Cerebellar nuclear complex (tissue), 1 donor: ENCODE results near the gene PITX1.

Experiments
- DNase-seq, 2 experiments: peaks; one replicate each; lab custom pipeline; 2025; lab: John Stamatoyannopoulos, UW

The PITX1 gene

DNA sequence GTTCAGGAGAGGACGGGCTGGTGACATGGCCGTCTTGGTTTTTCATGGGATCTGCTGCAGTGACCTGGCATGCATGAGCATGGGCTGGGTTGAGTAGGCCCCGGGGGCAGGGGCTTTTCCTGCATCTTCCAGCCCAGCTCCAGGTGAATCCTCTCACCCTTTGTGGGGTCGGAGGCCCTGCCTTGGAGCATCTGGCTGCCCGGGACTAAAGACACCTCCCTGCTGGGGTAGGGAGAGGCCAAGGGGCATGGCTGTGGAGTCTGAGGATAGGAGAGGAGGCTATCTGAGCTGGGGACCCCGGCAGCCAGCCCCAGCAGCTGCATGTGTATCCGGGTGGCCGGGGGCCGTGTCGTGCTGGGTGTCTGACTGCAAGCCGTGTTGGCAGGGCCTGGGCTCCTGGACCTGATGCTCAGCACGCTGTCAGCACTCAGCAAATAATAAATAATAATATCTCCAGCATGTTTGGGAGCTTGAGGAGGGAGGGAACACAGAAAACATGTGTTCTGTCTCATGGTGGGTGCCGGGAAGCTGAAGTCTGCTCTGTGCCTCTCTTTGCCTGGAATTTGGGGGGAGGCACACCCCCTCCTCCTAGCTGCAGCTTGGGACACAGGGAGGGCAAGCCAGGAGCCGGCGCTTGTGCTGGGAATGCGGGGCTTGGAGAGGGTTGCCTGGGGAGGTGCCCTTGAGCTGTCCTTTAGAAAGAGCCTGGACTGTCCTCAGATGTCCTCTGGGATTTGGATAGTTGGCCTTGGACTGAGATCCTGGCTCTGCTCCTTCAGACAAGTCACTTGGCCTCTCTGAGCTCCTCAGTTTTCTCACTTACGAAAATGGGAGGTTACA is 28.4 kb upstream of the PITX1 start:
- no peak for DNase-seq

- DNase-seq = no peak
Measured at GRCh38 chr5:135061001-135061400, 27.0 kb upstream of the PITX1 start.

DNA sequence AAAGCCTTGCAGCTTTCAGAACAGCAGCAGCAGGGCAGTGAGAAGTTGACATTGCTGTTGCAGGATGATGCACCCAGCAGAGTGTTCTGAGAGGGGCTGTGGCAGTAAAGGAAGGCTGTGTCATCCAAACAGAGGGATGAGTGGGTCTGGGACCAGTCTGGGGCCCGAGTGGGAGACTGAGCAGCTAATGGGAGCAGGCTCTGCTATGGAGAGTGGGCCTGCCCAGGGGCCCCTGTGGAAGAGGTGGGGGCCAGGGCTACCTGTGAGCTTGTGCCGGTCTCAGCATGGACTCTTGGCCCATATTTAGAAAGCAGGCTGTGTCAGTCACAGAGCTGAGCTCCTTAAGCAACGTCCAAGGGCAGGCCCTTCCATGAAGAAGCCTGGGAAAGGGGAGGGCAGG is 26.0 kb upstream of the PITX1 start:
- DNase-seq = no peak

GRCh38 chr5:135059000-135059923 is 25.2 kb upstream of the PITX1 start:
- no peak for DNase-seq

- DNase-seq = no peak
Measured at GRCh38 chr5:135058331-135058732, 24.3 kb upstream of the PITX1 start.

DNA sequence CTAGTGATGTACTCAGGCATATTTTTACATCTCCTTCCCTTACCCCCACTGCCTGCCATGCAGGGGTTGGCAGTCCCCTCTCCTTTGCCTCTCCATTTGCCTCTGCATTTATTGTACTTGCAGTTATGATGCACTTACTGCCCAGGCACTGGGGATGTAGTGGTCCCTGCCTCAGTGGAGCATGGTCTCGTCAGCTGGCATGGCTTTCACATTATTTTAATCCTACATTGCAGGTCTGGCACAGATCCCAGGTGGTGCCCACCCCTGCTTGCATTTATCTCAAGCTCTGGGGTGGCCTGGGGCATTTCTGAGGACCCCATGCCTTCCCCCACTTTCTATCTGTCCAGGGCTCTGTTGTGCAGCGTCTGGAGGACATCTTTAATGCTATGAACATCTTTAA is 23.2 kb upstream of the PITX1 start:
- no peak for DNase-seq

DNA sequence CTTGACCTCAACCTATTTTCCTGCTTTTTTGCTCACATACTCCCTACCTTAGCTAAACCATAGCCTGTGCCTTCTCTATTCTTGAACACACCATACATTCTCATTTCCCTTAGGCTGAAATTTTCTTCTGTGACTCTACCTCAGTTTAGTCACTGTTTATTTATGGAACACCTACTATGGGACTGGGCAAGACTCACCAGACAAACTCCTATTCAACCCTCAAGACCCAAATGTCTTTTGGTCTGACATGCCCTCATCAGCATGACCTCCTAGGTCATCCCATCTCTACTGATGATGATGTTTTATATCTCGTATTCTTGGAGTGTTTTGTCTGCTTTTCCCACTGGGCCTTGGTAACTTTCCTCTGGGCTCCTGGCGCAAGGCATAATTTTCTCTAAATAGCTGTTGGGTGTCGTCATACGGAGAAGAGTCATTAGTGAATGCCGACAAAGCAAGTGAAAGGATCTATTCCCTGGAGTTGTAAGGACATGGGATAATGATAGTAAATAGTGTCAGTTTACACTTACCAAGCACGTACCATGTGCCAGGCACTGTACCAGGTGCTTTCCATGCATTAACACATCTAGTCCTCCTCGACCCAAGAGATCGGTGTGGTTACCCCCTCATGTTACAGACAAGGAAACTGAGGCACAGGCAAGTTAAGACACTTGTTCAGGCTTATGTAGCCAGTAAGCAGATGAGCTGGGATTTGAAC is 22.4 kb upstream of the PITX1 start:
- DNase-seq = no peak

DNA sequence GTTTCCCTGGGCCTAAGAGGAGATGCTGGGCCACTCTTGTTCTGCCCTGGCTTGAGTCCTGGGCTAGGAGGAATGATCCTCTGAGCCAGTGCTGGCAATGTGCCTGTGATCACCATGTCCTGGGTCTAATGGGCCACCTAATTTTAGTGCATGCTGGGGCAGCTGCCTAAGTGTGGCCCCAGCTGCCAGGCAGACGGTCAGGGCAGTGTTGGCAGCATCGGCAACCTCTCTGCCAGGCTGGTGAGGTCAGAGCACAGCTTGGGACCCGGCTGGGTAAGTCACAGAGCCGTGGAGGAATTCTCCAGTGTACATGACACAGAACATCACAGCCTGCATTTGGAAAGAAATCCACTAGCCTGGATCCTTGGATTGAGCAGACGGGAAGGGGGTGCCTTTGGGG is 21.4 kb upstream of the PITX1 start:
- no peak for DNase-seq

DNA sequence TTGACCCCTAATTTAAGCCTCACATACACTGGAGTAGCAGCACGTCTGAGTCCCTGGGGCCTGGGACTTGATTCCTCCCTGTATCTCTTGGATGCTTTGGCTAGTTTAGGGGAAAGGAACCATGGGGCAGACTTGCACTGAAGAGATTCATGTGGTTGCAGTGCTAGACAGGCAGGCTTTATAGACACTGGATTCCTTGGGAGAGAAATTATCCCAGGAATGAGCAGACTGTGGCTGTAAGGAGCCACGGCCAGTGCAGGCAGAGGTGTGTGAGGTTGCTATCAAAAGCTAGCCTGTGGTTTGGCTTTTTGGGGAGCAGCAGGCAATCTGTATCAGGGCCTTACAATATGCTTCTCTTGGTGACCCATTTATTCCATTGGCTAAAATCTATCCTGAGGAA is 20.5 kb upstream of the PITX1 start:
- no peak for DNase-seq

GRCh38 chr5:135053989-135054388 is 20.0 kb upstream of the PITX1 start:
- no peak for DNase-seq

- no peak for DNase-seq
Measured at GRCh38 chr5:135053278-135053677, 19.2 kb upstream of the PITX1 start.

DNA sequence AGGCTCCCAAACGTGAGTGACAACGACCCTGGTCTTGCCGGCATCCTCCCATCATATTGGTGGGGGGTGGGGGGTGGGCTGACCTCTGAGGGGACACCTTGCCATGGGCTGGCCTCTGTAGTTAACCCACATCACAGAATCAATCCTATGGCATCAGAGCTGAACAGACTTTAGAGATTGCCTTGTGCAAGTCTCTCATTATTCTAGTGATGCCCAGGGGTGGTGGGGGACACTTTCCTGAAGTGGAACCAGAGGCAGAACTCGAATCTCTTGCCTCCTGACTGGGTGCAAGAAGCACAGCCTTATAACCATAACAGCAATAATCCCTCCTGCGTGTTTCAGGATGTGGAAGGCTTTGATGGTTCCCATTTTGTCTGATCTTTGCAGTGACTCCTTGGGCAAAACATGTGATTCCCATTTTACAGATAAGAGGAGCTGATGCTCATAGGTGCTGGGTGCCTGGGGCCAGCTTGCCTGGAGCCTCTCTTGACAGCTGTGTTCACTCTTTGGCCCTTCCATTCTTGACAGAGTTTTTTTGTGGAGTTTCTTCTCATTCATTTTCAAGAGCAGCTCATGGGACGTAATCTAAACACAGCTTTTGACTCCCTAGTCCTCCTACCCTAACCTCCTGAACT is 18.6 kb upstream of the PITX1 start:
- DNase-seq = no peak

GRCh38 chr5:135051872-135052271 is 17.8 kb upstream of the PITX1 start:
- DNase-seq = no peak

DNA sequence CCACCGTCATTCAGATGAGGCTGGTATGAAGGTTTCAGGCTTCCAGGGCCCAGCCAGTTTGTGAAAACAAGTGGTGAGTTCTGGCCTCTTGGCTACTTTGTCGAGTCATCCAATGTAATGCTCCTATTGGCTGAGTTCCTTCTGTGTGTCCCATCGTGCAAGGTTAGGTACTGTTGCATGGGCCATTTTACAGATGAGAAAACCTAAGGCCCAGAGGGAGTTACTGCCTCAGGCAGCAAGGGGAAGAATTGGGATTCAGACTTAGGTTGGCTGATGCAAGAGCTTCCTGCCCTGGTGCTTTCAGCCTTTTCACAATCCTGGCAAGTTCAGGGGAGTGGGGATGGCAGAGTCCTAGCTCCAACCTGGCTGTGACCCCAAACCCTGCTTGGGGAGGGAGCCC is 17.4 kb upstream of the PITX1 start:
- DNase-seq = no peak

DNA sequence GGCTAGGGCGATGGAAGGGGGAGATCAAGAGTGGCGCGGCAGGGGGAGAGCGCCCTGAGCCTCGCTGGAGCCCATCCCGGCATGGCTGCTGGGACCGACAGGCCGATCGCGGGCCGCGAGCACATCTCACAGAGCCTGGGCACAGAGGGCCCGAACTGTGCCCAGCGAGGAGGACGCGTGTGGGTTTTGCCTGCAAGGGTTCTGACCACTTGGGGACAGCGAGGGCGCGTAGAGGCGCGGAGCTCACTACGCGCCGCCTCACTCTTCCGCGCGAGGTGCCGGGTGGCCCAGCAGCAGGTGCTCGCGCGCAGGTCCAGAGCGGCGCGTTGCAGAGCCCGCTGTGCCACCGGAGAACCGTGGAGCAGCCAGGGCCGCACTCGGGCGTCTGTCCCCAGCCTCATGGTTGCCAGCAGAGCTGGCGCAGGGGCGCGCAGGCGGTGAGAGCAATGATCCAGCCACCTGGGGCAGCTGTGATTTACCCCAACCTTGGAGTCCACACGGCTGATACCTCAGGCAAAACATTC is 16.3 kb upstream of the PITX1 start:
- no peak for DNase-seq

GRCh38 chr5:135048930-135049329 is 14.9 kb upstream of the PITX1 start:
- DNase-seq = no peak

GRCh38 chr5:135048286-135048685 is 14.3 kb upstream of the PITX1 start:
- no peak for DNase-seq

DNA sequence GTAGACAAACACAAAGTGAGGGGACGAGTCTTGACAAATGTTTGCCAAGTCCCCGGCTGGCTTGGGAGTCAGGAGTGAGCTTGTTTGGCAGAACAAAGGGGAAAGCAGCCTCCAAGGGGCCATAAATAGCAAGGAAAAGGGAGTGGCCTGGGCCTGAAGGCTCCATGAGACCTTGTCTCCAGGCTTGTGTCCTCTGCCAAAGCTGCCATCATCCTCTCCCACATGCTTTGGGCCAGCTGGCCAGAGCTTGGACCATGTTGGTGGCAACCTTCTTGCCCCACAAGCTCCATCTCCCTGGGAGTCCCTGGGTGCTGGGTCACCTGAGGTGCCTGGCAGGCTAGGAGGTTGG is 13.3 kb upstream of the PITX1 start:
- DNase-seq = no peak

GRCh38 chr5:135046661-135047346 is 12.8 kb upstream of the PITX1 start:
- DNase-seq = no peak

GRCh38 chr5:135045488-135045887 is 11.5 kb upstream of the PITX1 start:
- no peak for DNase-seq

DNA sequence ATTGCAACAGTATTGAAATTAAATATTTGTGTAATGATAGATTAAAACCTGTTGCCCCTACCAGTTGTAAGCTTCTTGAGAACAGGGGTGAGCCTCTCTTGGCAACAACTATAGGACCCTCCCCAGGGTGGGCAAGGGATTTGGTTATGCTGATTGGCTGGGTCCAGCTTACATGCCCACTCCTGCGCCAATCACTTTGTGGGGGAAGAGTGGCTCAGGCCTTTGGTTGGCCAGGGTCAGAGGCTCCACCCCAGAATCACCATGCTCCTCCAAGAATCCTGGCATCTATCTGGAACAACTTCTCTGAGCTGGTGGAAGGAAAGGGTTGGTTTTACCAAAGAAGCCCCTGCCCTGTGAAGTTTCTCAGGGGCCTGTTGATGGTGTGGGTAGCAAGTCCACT is 8.6 kb upstream of the PITX1 start:
- no peak for DNase-seq
